ENCODE measurements around the gene STIM2. TPM values are rescaled to one million over a fixed set of nuclear protein-coding genes. Genes with fewer than 3 reads are reported as not detected.

Gene STIM2
- total and polyA plus RNA-seq, 10 donors = 26.8 to 66.6 (median 49.1) TPM

DNA sequence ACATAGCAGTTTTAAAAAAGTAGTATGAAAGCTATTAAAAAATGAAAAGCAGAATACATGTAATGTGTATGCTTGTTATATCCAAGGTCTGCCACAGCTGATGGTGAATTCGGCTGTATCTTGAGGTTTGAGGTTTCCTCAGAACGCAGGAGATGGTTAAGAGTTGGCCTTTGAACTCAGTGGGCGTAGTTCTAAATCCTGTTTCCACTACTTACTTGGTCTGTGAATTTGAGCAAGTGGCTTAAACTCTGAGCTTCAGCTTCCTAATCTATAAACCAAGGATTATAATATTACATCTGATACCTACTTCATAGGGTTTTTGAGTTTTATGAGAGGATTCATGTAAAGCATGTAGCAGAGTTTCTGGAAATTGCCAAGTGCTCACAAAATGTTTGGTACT lies 125.2 kb downstream of the STIM2 start:
- peak in 1 of 3 donors; percentile 17 for TF ChIP-seq POLR2AphosphoS5 (IDR thresholded peaks at IDR 0.05)
- no peak for TF ChIP-seq POLR2A (IDR thresholded peaks at IDR 0.05)
- WGBS, 5 donors = 12 to 23% (median 17%) methylated on average over 3 of the region's 3 CpGs
- Histone ChIP-seq H3K27me3 (replicated peaks in 1 of 7) (no peaks in the 10 kb centered on the region), H3K36me3 (peaks cover 0 to 8% (median 0%) of the 10 kb centered on the region in 6 donors), H3K4me1 (peaks cover 9 to 37% (median 18%) of the 10 kb centered on the region in 6 donors), H3K9me3 (peaks cover 0 to 3% (median 0%) of the 10 kb centered on the region in 8 donors), H3K27ac (no peak overlapping the region), H3K4me3 (no peak overlapping the region)
- intact Hi-C loops (cut with DNase I; ENCODE audit: low total_unique reads) = no loop called here
- no peak for DNase-seq

DNA sequence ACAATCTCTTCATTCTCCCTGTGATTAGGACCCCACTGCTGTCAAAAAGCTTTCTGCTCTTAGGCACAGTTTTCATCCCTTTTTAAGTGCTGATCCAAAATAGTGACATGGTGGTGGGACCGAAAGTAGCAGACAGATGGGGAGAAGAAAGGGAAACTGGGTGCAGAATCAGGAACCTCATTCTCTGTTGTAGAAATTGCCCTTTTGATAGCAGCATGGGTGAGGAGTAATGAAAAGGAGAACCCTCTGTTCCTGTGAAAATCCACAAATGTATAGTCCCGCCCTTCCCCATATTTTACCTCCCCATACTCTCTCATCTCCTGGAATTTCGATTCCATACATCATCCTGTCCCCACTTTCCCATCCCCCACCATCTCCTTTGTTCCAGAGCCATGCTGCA lies 126.5 kb downstream of the STIM2 start:
- Histone ChIP-seq H3K27me3 (replicated peaks in 1 of 7) (no peaks in the 10 kb centered on the region), H3K4me3 (no peak overlapping the region), H3K27ac (peak overlapping the region in 1 of 8 donors; percentile 41), H3K9me3 (peaks cover 0 to 6% (median 0%) of the 10 kb centered on the region in 8 donors), H3K4me1 (peaks cover 13 to 44% (median 26%) of the 10 kb centered on the region in 6 donors), H3K36me3 (peaks cover 0 to 8% (median 0%) of the 10 kb centered on the region in 6 donors)
- TF ChIP-seq POLR2A (IDR thresholded peaks at IDR 0.05) (no peak), POLR2AphosphoS5 (IDR thresholded peaks at IDR 0.05) (no peak)
- TF ChIP-seq, protein P1, sequence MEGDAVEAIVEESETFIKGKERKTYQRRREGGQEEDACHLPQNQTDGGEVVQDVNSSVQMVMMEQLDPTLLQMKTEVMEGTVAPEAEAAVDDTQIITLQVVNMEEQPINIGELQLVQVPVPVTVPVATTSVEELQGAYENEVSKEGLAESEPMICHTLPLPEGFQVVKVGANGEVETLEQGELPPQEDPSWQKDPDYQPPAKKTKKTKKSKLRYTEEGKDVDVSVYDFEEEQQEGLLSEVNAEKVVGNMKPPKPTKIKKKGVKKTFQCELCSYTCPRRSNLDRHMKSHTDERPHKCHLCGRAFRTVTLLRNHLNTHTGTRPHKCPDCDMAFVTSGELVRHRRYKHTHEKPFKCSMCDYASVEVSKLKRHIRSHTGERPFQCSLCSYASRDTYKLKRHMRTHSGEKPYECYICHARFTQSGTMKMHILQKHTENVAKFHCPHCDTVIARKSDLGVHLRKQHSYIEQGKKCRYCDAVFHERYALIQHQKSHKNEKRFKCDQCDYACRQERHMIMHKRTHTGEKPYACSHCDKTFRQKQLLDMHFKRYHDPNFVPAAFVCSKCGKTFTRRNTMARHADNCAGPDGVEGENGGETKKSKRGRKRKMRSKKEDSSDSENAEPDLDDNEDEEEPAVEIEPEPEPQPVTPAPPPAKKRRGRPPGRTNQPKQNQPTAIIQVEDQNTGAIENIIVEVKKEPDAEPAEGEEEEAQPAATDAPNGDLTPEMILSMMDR (IDR thresholded peaks at IDR 0.05 in 8 of 11, conservative IDR thresholded peaks at IDR 0.05 in 3 of 11) = no peak
- no peak for DNase-seq
- WGBS, 5 donors = 87 to 93% (median 91%) methylated on average over 3 of the region's 3 CpGs
- intact Hi-C loops (cut with DNase I; ENCODE audit: low total_unique reads) = no loop called here

DNA sequence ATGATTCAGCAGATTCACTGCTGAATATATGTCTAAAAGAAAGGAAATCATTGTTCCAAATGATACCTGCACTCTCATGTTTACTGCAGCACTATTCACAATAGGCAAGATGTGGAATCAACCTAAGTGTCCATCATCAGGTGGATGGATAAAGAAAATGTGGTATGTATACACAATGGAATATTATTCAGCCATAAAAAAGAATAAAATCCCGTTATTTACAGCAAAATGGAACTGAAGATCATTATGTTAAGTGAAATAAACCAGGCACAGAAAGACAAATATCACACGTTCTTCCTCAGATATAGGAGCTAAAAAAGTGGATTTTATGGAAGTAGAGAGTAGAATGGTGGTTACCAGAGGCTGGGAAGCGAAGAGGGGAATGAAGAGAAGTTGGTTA lies 130.4 kb downstream of the STIM2 start:
- Histone ChIP-seq H3K27ac (peak overlapping the region in 2 of 8 donors; percentile 57 to 82), H3K36me3 (peaks cover 0 to 16% (median 3%) of the 10 kb centered on the region in 6 donors), H3K4me3 (no peak overlapping the region), H3K9me3 (peaks cover 0 to 6% (median 0%) of the 10 kb centered on the region in 8 donors), H3K27me3 (replicated peaks in 1 of 7) (no peaks in the 10 kb centered on the region), H3K4me1 (peaks cover 27 to 60% (median 47%) of the 10 kb centered on the region in 6 donors)
- TF ChIP-seq, protein P1 (IDR thresholded peaks at IDR 0.05 in 8 of 11, conservative IDR thresholded peaks at IDR 0.05 in 3 of 11) = no peak
- TF ChIP-seq POLR2A (IDR thresholded peaks at IDR 0.05) = no peak
- TF ChIP-seq POLR2AphosphoS5 (IDR thresholded peaks at IDR 0.05) = no peak
- DNase-seq = no peak
- 94 to 98% (median 97%) methylated on average over 3 of the region's 3 CpGs for WGBS, 5 donors
- intact Hi-C loops (cut with DNase I; ENCODE audit: low total_unique reads) = no loop called here

DNA sequence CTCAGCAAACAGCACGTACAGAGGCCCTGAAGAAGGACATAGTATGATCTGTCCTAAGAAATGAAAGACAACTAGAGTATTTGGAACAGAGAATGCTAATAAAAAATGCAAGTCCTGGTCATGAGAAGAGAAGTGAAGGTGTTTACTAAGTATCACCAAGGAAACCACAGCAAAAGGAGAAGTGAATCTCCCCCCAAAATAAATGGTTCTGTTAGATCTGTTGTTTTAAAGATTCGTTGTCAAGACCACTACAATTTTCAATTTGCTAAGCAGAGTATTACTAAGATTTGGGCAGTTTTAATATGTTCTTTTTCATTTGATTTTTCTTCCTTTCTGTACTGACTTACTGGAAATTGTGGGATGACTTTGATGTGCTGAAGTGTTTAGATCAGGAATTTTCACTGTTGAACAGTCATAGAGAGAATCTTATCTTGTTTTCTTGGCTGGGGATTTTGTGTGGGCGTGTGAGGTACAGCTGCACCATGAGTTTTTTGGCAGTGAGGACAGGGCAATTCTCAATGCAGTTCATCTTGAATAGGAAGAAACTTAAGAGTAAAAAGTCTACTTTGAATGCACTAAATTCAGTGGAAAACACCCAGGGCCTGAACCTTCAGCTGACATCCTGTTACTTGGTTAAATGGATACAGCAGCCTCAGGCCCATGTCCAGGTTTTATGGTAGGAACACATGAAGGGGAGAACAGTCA lies 132.2 kb downstream of the STIM2 start:
- Histone ChIP-seq H3K36me3 (peaks cover 0 to 17% (median 3%) of the 10 kb centered on the region in 6 donors), H3K4me3 (peak overlapping the region in 1 of 8 donors; percentile 38), H3K27ac (peak overlapping the region; percentile 30 to 82 (median 63)), H3K27me3 (replicated peaks in 1 of 7) (no peaks in the 10 kb centered on the region), H3K4me1 (peaks cover 21 to 46% (median 37%) of the 10 kb centered on the region in 6 donors), H3K9me3 (peaks cover 0 to 6% (median 0%) of the 10 kb centered on the region in 8 donors)
- intact Hi-C loops (cut with DNase I; ENCODE audit: low total_unique reads) = no loop called here
- DNase-seq = no peak
- WGBS, 5 donors = 28 to 42% (median 37%) methylated on average over 3 of the region's 3 CpGs
- TF ChIP-seq, protein P1 (IDR thresholded peaks at IDR 0.05 in 8 of 11, conservative IDR thresholded peaks at IDR 0.05 in 3 of 11) = no peak
- TF ChIP-seq POLR2A (IDR thresholded peaks at IDR 0.05) (no peak), POLR2AphosphoS5 (IDR thresholded peaks at IDR 0.05) (no peak)

Data from spleen (tissue), 11 donors.